Endodermal cell (in vitro differentiated cells): ENCODE data around the gene SRPK3. TPM values are rescaled to one million over a fixed set of nuclear protein-coding genes. Genes with fewer than 3 reads are reported as not detected.
"Not testable (repeated sequence)": the region's sequence is repeated elsewhere in the genome, so short reads cannot be mapped to it uniquely, and the experiment has no call there.

Experiments used
- DNase-seq: peaks from one replicate; pipeline ENCODE4 v3.0.0-alpha.2; 2017
- H3K27ac ChIP-seq: 2 replicates; pipeline ENCODE4 v1.5.1; 2013; ENCODE audit warnings: mild to moderate bottlenecking, low read depth, low read length, moderate library complexity
- H3K27me3 ChIP-seq: 2 replicates; pipeline ENCODE4 v1.6.1; 2013; ENCODE audit warnings: mild to moderate bottlenecking, low read length, moderate library complexity; ENCODE audit not compliant: insufficient read depth, control insufficient read depth, poor library complexity, severe bottlenecking
- H3K36me3 ChIP-seq: 2 replicates; pipeline ENCODE4 v1.7.0; 2013; ENCODE audit warnings: mild to moderate bottlenecking, low read length, moderate library complexity; ENCODE audit not compliant: control insufficient read depth, insufficient read depth
- H3K4me1 ChIP-seq: one replicate; pipeline ENCODE4 v1.7.0; 2013; ENCODE audit warnings: low read length; ENCODE audit not compliant: control insufficient read depth, insufficient read depth
- H3K4me3 ChIP-seq: 2 replicates; pipeline ENCODE4 v1.5.1; 2013; ENCODE audit warnings: mild to moderate bottlenecking, low read length, moderate library complexity
- H3K9ac ChIP-seq: 2 replicates; pipeline ENCODE4 v1.6.1; 2013; ENCODE audit warnings: mild to moderate bottlenecking, low read length, moderate library complexity; ENCODE audit not compliant: poor library complexity, severe bottlenecking; ENCODE audit errors: extremely low read depth
- H3K9me3 ChIP-seq: 2 replicates; pipeline ENCODE4 v1.6.1; 2013; ENCODE audit warnings: mild to moderate bottlenecking, low read length, moderate library complexity; ENCODE audit not compliant: control insufficient read depth
- H3K27ac Mint-ChIP-seq: 2 replicates; pipeline ENCODE4 v1.8.0; 2020; ENCODE audit warnings: mixed read lengths
- H3K27me3 Mint-ChIP-seq: 2 replicates; pipeline ENCODE4 v1.8.0; 2021; ENCODE audit warnings: mild to moderate bottlenecking, mixed read lengths; ENCODE audit not compliant: insufficient read depth
- H3K36me3 Mint-ChIP-seq: 2 replicates; pipeline ENCODE4 v1.8.0; 2020; ENCODE audit warnings: low read depth, mixed read lengths
- H3K4me1 Mint-ChIP-seq: 2 replicates; pipeline ENCODE4 v1.8.0; 2020; ENCODE audit warnings: mixed read lengths
- H3K4me3 Mint-ChIP-seq: 2 replicates; pipeline ENCODE4 v1.8.0; 2020; ENCODE audit warnings: mild to moderate bottlenecking, moderate library complexity, mixed read lengths
- H3K9me3 Mint-ChIP-seq: 2 replicates; pipeline ENCODE4 v1.8.0; 2020; ENCODE audit warnings: mild to moderate bottlenecking, mixed read lengths
- CTCF ChIP-seq: fragments of 200-600 bp; sonication (generic); conservative IDR thresholded peaks from 2 replicates; pipeline ENCODE4 v1.5.0; 2021; ENCODE audit warnings: antibody characterized with exemption, mild to moderate bottlenecking
- WGBS, 2 experiments: methylation state at CpG; one replicate each; pipeline versions ENCODE4 v1.1.5 to v1.1.7; 2013; ENCODE audit warnings: missing lambda C conversion rate in 2 of 2, mixed read lengths in 1 of 2; ENCODE audit not compliant: insufficient coverage in 1 of 2, insufficient read length in 1 of 2; 5-methylcytosine and 5-hydroxymethylcytosine counted together
- total RNA-seq, 2 donors: library from RNA; stranded (reverse); fragmentation: NEBNext Ultra II Directional in 1 of 2; extraction: Animal tissue kit (Norgen Biotek cat#: 25700) in 1 of 2; gene quantifications; 2 replicates in 1 of 2; 3 replicates in 1 of 2; pipeline ENCODE4 v1.2.1, GENCODE V29; 2021

SRPK3 gene
- total RNA-seq, 2 donors from 2014 or later = not detected

- Mint-ChIP-seq H3K27ac (no peak overlapping the region), H3K9me3 (peaks cover 63% of the 10 kb centered on the region), H3K27me3 (no peaks in the 10 kb centered on the region), H3K4me1 (no peaks in the 10 kb centered on the region), H3K36me3 (peaks cover 4% of the 10 kb centered on the region), H3K4me3 (no peak overlapping the region)
- H3K9me3 ChIP-seq = no peaks in the 10 kb centered on the region
- no peaks in the 10 kb centered on the region for H3K4me1 ChIP-seq
- no peak overlapping the region for H3K27ac ChIP-seq
- H3K27me3 ChIP-seq = no peaks in the 10 kb centered on the region
- no peaks in the 10 kb centered on the region for H3K36me3 ChIP-seq
- 95% methylated on average over 14 of the region's 14 CpGs; no CpG with 5 or more reads in 1 of the 2 experiments for WGBS, 2 experiments
- no peak for DNase-seq
- no peak overlapping the region for H3K9ac ChIP-seq
- no peak overlapping the region for H3K4me3 ChIP-seq
- TF ChIP-seq CTCF = no peak
Measured at GRCh38 chrX:153741446-153741845, 39.4 kb upstream of the SRPK3 start.

GRCh38 chrX:153742111-153742510 lies 38.7 kb upstream of the SRPK3 start:
- H3K36me3 Mint-ChIP-seq, H3K4me3 Mint-ChIP-seq, H3K4me3 ChIP-seq, H3K9me3 ChIP-seq, H3K9ac ChIP-seq, H3K4me1 ChIP-seq, H3K27me3 Mint-ChIP-seq, H3K27me3 ChIP-seq, H3K27ac Mint-ChIP-seq, H3K36me3 ChIP-seq, DNase-seq, H3K4me1 Mint-ChIP-seq, H3K27ac ChIP-seq: not testable (repeated sequence)
- peaks cover 62% of the 10 kb centered on the region for H3K9me3 Mint-ChIP-seq
- 98% methylated on average over 11 of the region's 14 CpGs; no CpG with 5 or more reads in 1 of the 2 experiments for WGBS, 2 experiments

- H3K27me3 Mint-ChIP-seq, H3K27me3 ChIP-seq, H3K9ac ChIP-seq, H3K36me3 Mint-ChIP-seq, DNase-seq, H3K4me1 Mint-ChIP-seq, H3K27ac Mint-ChIP-seq, H3K4me3 ChIP-seq, H3K27ac ChIP-seq, H3K9me3 ChIP-seq, H3K4me3 Mint-ChIP-seq, H3K4me1 ChIP-seq, H3K36me3 ChIP-seq: not testable (repeated sequence)
- WGBS, 2 experiments = 93% methylated on average over 20 of the region's 32 CpGs; no CpG with 5 or more reads in 1 of the 2 experiments
- peaks cover 64% of the 10 kb centered on the region for H3K9me3 Mint-ChIP-seq
Measured at GRCh38 chrX:153742796-153743467, 37.9 kb upstream of the SRPK3 start.

GRCh38 chrX:153743468-153744209 lies 37.2 kb upstream of the SRPK3 start:
- H3K36me3 Mint-ChIP-seq, H3K27me3 ChIP-seq, H3K9ac ChIP-seq, H3K4me3 ChIP-seq, H3K9me3 ChIP-seq, H3K4me1 Mint-ChIP-seq, H3K27ac ChIP-seq, H3K36me3 ChIP-seq, H3K27me3 Mint-ChIP-seq, H3K4me1 ChIP-seq: not testable (repeated sequence)
- Mint-ChIP-seq H3K4me3 (peak overlapping the region; percentile 50), H3K27ac (peak overlapping the region; percentile 55), H3K9me3 (peaks cover 60% of the 10 kb centered on the region)
- TF ChIP-seq CTCF = peak; percentile 35
- DNase-seq = peak; percentile 88
- 48 to 81% methylated on average over 3 to 22 of the region's 35 CpGs for WGBS, 2 experiments
